DOHH2 (cell line): ENCODE data around the gene PRKAR2B.

ENCODE experiments used
- EZH2phosphoT487 ChIP-seq: fragments of 200-600 bp; sonication (generic); IDR thresholded peaks from 2 replicates; pipeline ENCODE4 v1.6.1; 2017; ENCODE audit warnings: borderline replicate concordance, mild to moderate bottlenecking, antibody characterized with exemption, low read length, moderate library complexity, mixed read lengths
- TF ChIP-seq, protein P1 (sequence below): fragments of 200-600 bp; sonication (generic); IDR thresholded peaks from one replicate; pipeline ENCODE4 v1.5.1; 2014; ENCODE audit warnings: antibody characterized with exemption, mild to moderate bottlenecking, low read depth, low read length; ENCODE audit not compliant: poor library complexity, severe bottlenecking

DNA sequence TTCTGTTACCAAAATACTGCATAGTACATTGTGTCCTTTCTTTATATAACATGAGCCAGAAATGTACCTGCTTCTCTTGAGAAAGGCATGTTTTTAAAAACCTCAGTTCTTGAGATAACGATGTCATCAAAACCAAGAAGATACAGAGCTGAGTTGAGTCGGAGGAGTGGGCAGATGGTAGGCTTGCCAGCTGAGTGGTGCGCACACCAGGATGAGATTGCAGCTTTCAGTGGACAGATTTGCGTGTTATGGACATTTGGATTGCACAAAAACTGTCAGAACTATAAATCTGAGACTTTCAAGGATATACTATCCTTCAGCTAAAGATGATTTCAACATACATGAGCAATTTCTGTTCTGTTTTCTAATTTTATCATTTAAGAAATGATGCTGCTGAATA, 25.0 kb downstream of the PRKAR2B start:
- TF ChIP-seq, protein P1, sequence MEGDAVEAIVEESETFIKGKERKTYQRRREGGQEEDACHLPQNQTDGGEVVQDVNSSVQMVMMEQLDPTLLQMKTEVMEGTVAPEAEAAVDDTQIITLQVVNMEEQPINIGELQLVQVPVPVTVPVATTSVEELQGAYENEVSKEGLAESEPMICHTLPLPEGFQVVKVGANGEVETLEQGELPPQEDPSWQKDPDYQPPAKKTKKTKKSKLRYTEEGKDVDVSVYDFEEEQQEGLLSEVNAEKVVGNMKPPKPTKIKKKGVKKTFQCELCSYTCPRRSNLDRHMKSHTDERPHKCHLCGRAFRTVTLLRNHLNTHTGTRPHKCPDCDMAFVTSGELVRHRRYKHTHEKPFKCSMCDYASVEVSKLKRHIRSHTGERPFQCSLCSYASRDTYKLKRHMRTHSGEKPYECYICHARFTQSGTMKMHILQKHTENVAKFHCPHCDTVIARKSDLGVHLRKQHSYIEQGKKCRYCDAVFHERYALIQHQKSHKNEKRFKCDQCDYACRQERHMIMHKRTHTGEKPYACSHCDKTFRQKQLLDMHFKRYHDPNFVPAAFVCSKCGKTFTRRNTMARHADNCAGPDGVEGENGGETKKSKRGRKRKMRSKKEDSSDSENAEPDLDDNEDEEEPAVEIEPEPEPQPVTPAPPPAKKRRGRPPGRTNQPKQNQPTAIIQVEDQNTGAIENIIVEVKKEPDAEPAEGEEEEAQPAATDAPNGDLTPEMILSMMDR, result no peak
- no peak for TF ChIP-seq EZH2phosphoT487
